ENCODE results near the gene DAPL1.
A peak's percentile ranks its signal among the peaks of the same experiment; 100 is the strongest.

DAPL1 gene

DNA sequence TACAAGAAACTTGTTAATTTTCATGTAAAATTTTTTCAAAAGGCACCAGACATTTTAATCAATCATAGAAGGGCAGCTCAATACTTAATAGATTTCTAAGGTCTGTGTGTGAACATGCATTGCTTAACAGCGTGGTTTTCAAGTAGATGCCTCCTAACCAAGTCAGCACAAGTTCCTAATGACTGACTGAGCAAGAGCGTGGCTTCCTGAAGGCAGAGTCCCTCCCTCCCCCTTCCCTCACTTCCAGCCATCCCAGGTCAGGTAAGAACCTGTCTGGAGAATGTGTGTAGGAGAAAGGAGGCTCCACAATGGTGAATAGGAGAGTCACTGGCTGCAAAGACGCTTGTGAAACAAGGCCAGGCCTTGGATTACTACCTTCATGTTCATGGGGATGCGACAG, 33.5 kb upstream of the DAPL1 start:
- Histone ChIP-seq H2AK5ac (ENCODE audit: low read depth, low read length) (no peak overlapping the region), H3K18ac (ENCODE audit: low read length) (no peak overlapping the region), H3K4me2 (ENCODE audit: insufficient read depth, low read length, poor library complexity, severe bottlenecking) (no peak overlapping the region), H4K91ac (ENCODE audit: low read depth, low read length, poor library complexity) (no peak overlapping the region), H3K4me3 (ENCODE audit: low read length in 2 of 2) (no peak overlapping the region), H3K27me3 (ENCODE audit: control insufficient read depth in 3 of 3, insufficient read depth in 3 of 3, low read depth in 1 of 3, low read length in 3 of 3) (peaks cover 0 to 8% (median 0%) of the 10 kb centered on the region in 3 experiments), H3K4me1 (ENCODE audit: control insufficient read depth in 2 of 2, insufficient read depth in 1 of 2, low read depth in 1 of 2, low read length in 2 of 2) (no peaks in the 10 kb centered on the region), H2AFZ (ENCODE audit: low read length) (no peak overlapping the region), H3K9ac (ENCODE audit: low read depth, low read length, poor library complexity) (no peak overlapping the region), H4K8ac (ENCODE audit: low read depth, low read length) (peak overlapping the region; percentile 19), H3K79me1 (ENCODE audit: low read depth, low read length) (no peaks in the 10 kb centered on the region), H2BK120ac (ENCODE audit: low read depth, low read length) (no peak overlapping the region), H3K9me3 (replicated peaks in 1 of 2; ENCODE audit: control insufficient read depth in 2 of 2, insufficient read depth in 1 of 2, low read depth in 1 of 2, low read length in 2 of 2) (no peaks in the 10 kb centered on the region), H3K14ac (ENCODE audit: low read length) (no peak overlapping the region), H3K4ac (ENCODE audit: low read length) (no peak overlapping the region), H3K23ac (ENCODE audit: low read depth, low read length, poor library complexity) (no peak overlapping the region), H2BK12ac (ENCODE audit: low read length) (no peak overlapping the region), H3K27ac (replicated peaks; ENCODE audit: low read length) (no peak overlapping the region), H2BK15ac (ENCODE audit: low read length) (no peak overlapping the region), H3K36me3 (replicated peaks in 1 of 2; ENCODE audit: control insufficient read depth in 2 of 2, insufficient read depth in 2 of 2, low read length in 2 of 2) (no peaks in the 10 kb centered on the region), H2BK5ac (ENCODE audit: low read length) (no peak overlapping the region)
- DNase-seq (ENCODE audit: low spot score): no peak
- no CpG with 5 or more reads among the region's 4 CpGs for WGBS, 2 donors (ENCODE audit: extremely low coverage in 2 of 2, insufficient read length in 2 of 2, insufficient replicate concordance in 1 of 2)

- Histone ChIP-seq H2BK5ac (ENCODE audit: low read length) (no peak overlapping the region), H2BK12ac (ENCODE audit: low read length) (no peak overlapping the region), H2AK5ac (ENCODE audit: low read depth, low read length) (no peak overlapping the region), H3K18ac (ENCODE audit: low read length) (no peak overlapping the region), H3K4me3 (ENCODE audit: low read length in 2 of 2) (no peak overlapping the region), H3K23ac (ENCODE audit: low read depth, low read length, poor library complexity) (no peak overlapping the region), H3K27me3 (ENCODE audit: control insufficient read depth in 3 of 3, insufficient read depth in 3 of 3, low read depth in 1 of 3, low read length in 3 of 3) (peaks cover 0 to 8% (median 0%) of the 10 kb centered on the region in 3 experiments), H4K8ac (ENCODE audit: low read depth, low read length) (no peak overlapping the region), H3K9ac (ENCODE audit: low read depth, low read length, poor library complexity) (no peak overlapping the region), H3K9me3 (replicated peaks in 1 of 2; ENCODE audit: control insufficient read depth in 2 of 2, insufficient read depth in 1 of 2, low read depth in 1 of 2, low read length in 2 of 2) (no peaks in the 10 kb centered on the region), H2BK120ac (ENCODE audit: low read depth, low read length) (no peak overlapping the region), H4K91ac (ENCODE audit: low read depth, low read length, poor library complexity) (no peak overlapping the region), H2BK15ac (ENCODE audit: low read length) (no peak overlapping the region), H3K14ac (ENCODE audit: low read length) (no peak overlapping the region), H3K36me3 (replicated peaks in 1 of 2; ENCODE audit: control insufficient read depth in 2 of 2, insufficient read depth in 2 of 2, low read length in 2 of 2) (no peaks in the 10 kb centered on the region), H3K4me2 (ENCODE audit: insufficient read depth, low read length, poor library complexity, severe bottlenecking) (no peak overlapping the region), H3K4me1 (ENCODE audit: control insufficient read depth in 2 of 2, insufficient read depth in 1 of 2, low read depth in 1 of 2, low read length in 2 of 2) (no peaks in the 10 kb centered on the region), H3K27ac (replicated peaks; ENCODE audit: low read length) (no peak overlapping the region), H3K4ac (ENCODE audit: low read length) (no peak overlapping the region), H3K79me1 (ENCODE audit: low read depth, low read length) (no peaks in the 10 kb centered on the region), H2AFZ (ENCODE audit: low read length) (no peak overlapping the region)
- no CpG with 5 or more reads among the region's 3 CpGs for WGBS, 2 donors (ENCODE audit: extremely low coverage in 2 of 2, insufficient read length in 2 of 2, insufficient replicate concordance in 1 of 2)
- DNase-seq (ENCODE audit: low spot score): no peak
These were observed 32.8 kb upstream of the DAPL1 start for GRCh38 chr2:158762336-158762735.

DNA sequence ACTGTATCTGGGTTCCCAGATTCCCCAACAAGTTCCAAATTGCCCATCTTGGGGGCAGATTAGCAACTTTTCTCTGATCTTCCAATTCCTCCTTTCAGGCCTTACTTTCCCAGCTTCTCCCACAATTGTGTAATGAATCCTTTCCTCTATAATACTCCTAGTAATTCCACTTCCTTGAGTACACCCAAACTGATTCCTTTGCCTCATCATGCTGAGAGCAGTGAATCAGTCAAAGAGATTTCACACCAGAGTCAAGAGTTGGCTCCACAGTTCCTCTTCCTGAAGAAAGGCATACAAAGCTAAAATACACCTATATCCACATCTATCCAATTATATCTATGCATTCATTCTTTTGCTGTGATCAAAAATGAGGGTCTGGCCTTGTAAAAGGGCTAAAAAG, 28.6 kb upstream of the DAPL1 start:
- DNase-seq (ENCODE audit: low spot score): no peak
- Histone ChIP-seq H3K4ac (ENCODE audit: low read length) (no peak overlapping the region), H3K27ac (replicated peaks; ENCODE audit: low read length) (no peak overlapping the region), H3K4me1 (ENCODE audit: control insufficient read depth in 2 of 2, insufficient read depth in 1 of 2, low read depth in 1 of 2, low read length in 2 of 2) (no peaks in the 10 kb centered on the region), H2BK12ac (ENCODE audit: low read length) (no peak overlapping the region), H2BK120ac (ENCODE audit: low read depth, low read length) (no peak overlapping the region), H2AFZ (ENCODE audit: low read length) (no peak overlapping the region), H2BK15ac (ENCODE audit: low read length) (no peak overlapping the region), H3K23ac (ENCODE audit: low read depth, low read length, poor library complexity) (no peak overlapping the region), H4K91ac (ENCODE audit: low read depth, low read length, poor library complexity) (no peak overlapping the region), H3K18ac (ENCODE audit: low read length) (no peak overlapping the region), H3K14ac (ENCODE audit: low read length) (no peak overlapping the region), H2BK5ac (ENCODE audit: low read length) (no peak overlapping the region), H3K36me3 (replicated peaks in 1 of 2; ENCODE audit: control insufficient read depth in 2 of 2, insufficient read depth in 2 of 2, low read length in 2 of 2) (no peaks in the 10 kb centered on the region), H3K79me1 (ENCODE audit: low read depth, low read length) (no peaks in the 10 kb centered on the region), H3K4me2 (ENCODE audit: insufficient read depth, low read length, poor library complexity, severe bottlenecking) (no peak overlapping the region), H4K8ac (ENCODE audit: low read depth, low read length) (no peak overlapping the region), H3K27me3 (ENCODE audit: control insufficient read depth in 3 of 3, insufficient read depth in 3 of 3, low read depth in 1 of 3, low read length in 3 of 3) (peaks cover 0 to 5% (median 0%) of the 10 kb centered on the region in 3 experiments), H3K9me3 (replicated peaks in 1 of 2; ENCODE audit: control insufficient read depth in 2 of 2, insufficient read depth in 1 of 2, low read depth in 1 of 2, low read length in 2 of 2) (peaks cover 0 to 3% of the 10 kb centered on the region in 2 donors), H2AK5ac (ENCODE audit: low read depth, low read length) (no peak overlapping the region), H3K4me3 (ENCODE audit: low read length in 2 of 2) (no peak overlapping the region), H3K9ac (ENCODE audit: low read depth, low read length, poor library complexity) (no peak overlapping the region)

DNA sequence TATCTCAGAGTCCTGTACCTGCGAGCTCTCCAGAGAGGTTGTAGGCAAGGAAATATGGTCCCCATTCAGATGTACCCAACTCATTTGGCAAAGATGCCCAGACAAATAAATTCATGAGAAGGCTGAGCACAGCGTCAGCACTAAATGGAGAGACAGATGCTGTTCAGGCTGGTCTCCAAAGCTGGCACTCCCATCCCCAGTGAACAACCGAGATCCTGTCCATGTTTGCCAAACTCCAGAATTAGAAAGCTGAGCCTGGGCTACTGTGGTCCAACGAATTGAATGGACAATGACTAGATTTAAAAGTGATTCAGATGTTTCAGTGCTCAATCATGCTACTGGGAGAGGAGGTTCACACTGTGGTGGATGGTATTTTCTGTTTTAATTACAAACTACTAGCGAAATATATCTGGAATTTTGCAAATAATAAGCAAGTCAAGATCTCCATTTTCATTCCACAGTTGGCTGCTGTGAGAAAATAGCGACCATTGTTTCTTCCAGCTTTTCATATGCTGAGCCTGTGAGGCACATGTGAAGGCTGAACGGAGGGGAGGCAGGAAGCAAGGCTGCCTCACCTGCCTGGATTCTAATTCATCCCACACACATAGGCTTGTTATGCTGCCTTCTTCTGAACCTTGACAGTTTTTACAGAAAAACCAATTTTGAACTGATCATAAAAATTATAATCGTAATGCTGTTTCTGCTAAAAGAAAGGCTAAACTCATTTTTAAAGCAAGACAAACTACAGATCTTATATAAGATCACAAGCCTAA, 22.6 kb upstream of the DAPL1 start:
- Histone ChIP-seq H2AFZ (ENCODE audit: low read length) (no peak overlapping the region), H3K4me2 (ENCODE audit: insufficient read depth, low read length, poor library complexity, severe bottlenecking) (no peak overlapping the region), H3K36me3 (replicated peaks in 1 of 2; ENCODE audit: control insufficient read depth in 2 of 2, insufficient read depth in 2 of 2, low read length in 2 of 2) (no peaks in the 10 kb centered on the region), H4K91ac (ENCODE audit: low read depth, low read length, poor library complexity) (no peak overlapping the region), H3K14ac (ENCODE audit: low read length) (no peak overlapping the region), H3K4ac (ENCODE audit: low read length) (no peak overlapping the region), H2BK120ac (ENCODE audit: low read depth, low read length) (no peak overlapping the region), H3K27me3 (ENCODE audit: control insufficient read depth in 3 of 3, insufficient read depth in 3 of 3, low read depth in 1 of 3, low read length in 3 of 3) (peaks cover 0 to 5% (median 0%) of the 10 kb centered on the region in 3 experiments), H3K9me3 (replicated peaks in 1 of 2; ENCODE audit: control insufficient read depth in 2 of 2, insufficient read depth in 1 of 2, low read depth in 1 of 2, low read length in 2 of 2) (peaks cover 0 to 3% of the 10 kb centered on the region in 2 donors), H4K8ac (ENCODE audit: low read depth, low read length) (no peak overlapping the region), H3K79me1 (ENCODE audit: low read depth, low read length) (no peaks in the 10 kb centered on the region), H3K4me3 (ENCODE audit: low read length in 2 of 2) (no peak overlapping the region), H3K9ac (ENCODE audit: low read depth, low read length, poor library complexity) (no peak overlapping the region), H3K23ac (ENCODE audit: low read depth, low read length, poor library complexity) (no peak overlapping the region), H2BK15ac (ENCODE audit: low read length) (no peak overlapping the region), H2AK5ac (ENCODE audit: low read depth, low read length) (no peak overlapping the region), H2BK12ac (ENCODE audit: low read length) (no peak overlapping the region), H2BK5ac (ENCODE audit: low read length) (no peak overlapping the region), H3K4me1 (ENCODE audit: control insufficient read depth in 2 of 2, insufficient read depth in 1 of 2, low read depth in 1 of 2, low read length in 2 of 2) (peaks cover 0 to 2% of the 10 kb centered on the region in 2 donors), H3K18ac (ENCODE audit: low read length) (no peak overlapping the region), H3K27ac (replicated peaks; ENCODE audit: low read length) (no peak overlapping the region)
- no CpG with 5 or more reads among the region's 8 CpGs for WGBS, 2 donors (ENCODE audit: extremely low coverage in 2 of 2, insufficient read length in 2 of 2, insufficient replicate concordance in 1 of 2)
- no peak for DNase-seq (ENCODE audit: low spot score)
